Stomach (tissue), 9 donors: ENCODE measurements around the gene WDR1. TPM values are rescaled to one million over a fixed set of nuclear protein-coding genes. Genes with fewer than 3 reads are reported as not detected.

ENCODE experiments used
- DNase-seq, 2 donors: peaks; one replicate each; pipeline versions ENCODE4 v3.0.0 to v3.0.0-alpha.2; 2013 to 2019
- H3K27ac ChIP-seq, 5 donors: fragments of 200-600 bp in 4 of 5; sonication (generic) in 4 of 5; one replicate each; pipeline ENCODE4 v1.5.1; 2013 to 2019; ENCODE audit warnings: mild to moderate bottlenecking in 1 of 5, moderate library complexity in 1 of 5
- H3K27me3 ChIP-seq, 3 donors: fragments of 200-600 bp; sonication (generic); one replicate each; pipeline ENCODE4 v1.5.1; 2017 to 2019; ENCODE audit warnings: mixed run types in 1 of 3
- H3K36me3 ChIP-seq, 4 donors: fragments of 200-600 bp; sonication (generic); 1 replicate in 3 of 4; 2 replicates in 1 of 4; pipeline ENCODE4 v1.5.1; 2016 to 2019
- H3K4me1 ChIP-seq, 4 donors: fragments of 200-600 bp; sonication (generic); one replicate each; pipeline ENCODE4 v1.5.1; 2016 to 2019
- H3K4me3 ChIP-seq, 4 donors: fragments of 200-600 bp; sonication (generic) in 3 of 4; one replicate each; pipeline ENCODE4 v1.5.1; 2016 to 2019; ENCODE audit warnings: mild to moderate bottlenecking in 1 of 4
- H3K9me3 ChIP-seq, 4 donors: fragments of 200-600 bp; sonication (generic); one replicate each; pipeline ENCODE4 v1.5.1; 2016 to 2019
- EP300 ChIP-seq: sonication (generic); formaldehyde crosslinking; IDR thresholded peaks from one replicate; pipeline ENCODE4 v1.6.1; 2017; ENCODE audit warnings: antibody characterized with exemption
- POLR2A ChIP-seq, 4 donors: fragments of 450-650 bp; IDR thresholded peaks; one replicate each; pipeline ENCODE4 v1.6.1; 2016; ENCODE audit warnings: antibody characterized with exemption in 4 of 4, control low read depth in 2 of 4, mild to moderate bottlenecking in 1 of 4, moderate library complexity in 1 of 4
- POLR2AphosphoS5 ChIP-seq, 3 donors: sonication (generic); formaldehyde crosslinking; IDR thresholded peaks; one replicate each; pipeline ENCODE4 v1.6.1; 2016; ENCODE audit warnings: antibody characterized with exemption in 3 of 3
- WGBS, 5 donors: extraction: QIAGEN DNeasy Blood & Tissue Kit in 3 of 5; methylation state at CpG; one replicate each; pipeline versions ENCODE4 v1.1.5 to v1.1.7; 2013 to 2018; 5-methylcytosine and 5-hydroxymethylcytosine counted together
- intact Hi-C: fragments of 100-400 bp; cut with DNase I; formaldehyde crosslinking; loops from one replicate; pipeline ENCODE4 v1.15.1; 2023; ENCODE audit warnings: low total_unique reads
- polyA plus RNA-seq, 3 donors: library from polyadenylated mRNA; stranded (reverse); fragments of 200-250 nt; gene quantifications; one replicate each; pipeline ENCODE4 v1.2.3, GENCODE V29; 2013
- total RNA-seq, 5 donors: library from RNA; depleted of rRNA; stranded (reverse); fragments of >200 nt; gene quantifications; one replicate each; pipeline versions ENCODE4 v1.1.0 to v1.2.3, GENCODE V29; 2014 to 2016
- TF ChIP-seq, protein P1 (sequence below), 7 experiments: fragments of 450-650 bp in 4 of 7; fragments of 200-600 bp in 3 of 7; sonication (generic) in 3 of 7; IDR thresholded peaks; one replicate each; pipeline ENCODE4 v1.5.1; 2016 to 2019; ENCODE audit warnings: antibody characterized with exemption in 7 of 7, control low read depth in 2 of 7, mild to moderate bottlenecking in 1 of 7
- donor health status: healthy with polysubstance abuse.
- donor health status: Bipolar disorder and iron deficiency.
- donor health status: healthy.

WDR1 gene
- total and polyA plus RNA-seq, 8 donors: 52.4 to 167 (median 110) TPM

DNA sequence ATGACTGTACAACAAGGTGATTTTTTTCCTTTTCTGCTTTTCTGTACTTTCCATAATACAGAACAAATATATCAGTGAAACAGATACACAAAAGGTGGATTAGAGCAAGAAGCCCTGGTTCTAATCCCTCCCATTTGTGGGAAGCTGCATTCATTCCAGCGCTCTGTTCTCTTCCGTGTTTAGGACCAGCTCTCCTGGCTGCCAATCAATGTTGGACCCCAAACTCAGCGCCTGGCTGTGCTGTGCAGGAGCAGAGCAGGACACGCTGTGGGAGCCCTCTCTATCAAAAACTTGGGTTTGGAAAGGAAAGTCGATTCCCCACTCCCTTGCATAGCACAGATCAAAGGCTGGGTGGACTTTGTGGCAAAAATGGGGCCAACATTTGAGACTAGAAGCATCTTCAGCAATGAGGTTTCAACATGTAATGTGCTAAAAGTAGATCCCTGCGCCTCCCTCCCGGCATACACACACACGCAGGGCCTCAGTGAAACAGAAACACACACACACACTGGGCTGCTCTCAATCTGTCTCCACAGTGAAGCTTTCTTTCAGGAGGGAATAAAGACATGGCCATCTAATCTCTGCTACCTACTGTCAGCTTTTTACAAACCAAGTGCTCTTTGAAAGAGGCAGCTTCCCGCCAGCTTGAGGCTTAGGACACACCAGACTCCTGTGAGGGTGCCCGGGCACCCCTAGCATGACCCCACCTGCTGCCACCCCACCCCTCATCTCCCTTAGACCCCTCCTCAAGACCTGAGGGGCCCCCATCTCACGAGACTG lies 12.2 kb downstream of the WDR1 start:
- 63 to 79% (median 70%) methylated on average over 11 of the region's 11 CpGs for WGBS, 5 donors
- Histone ChIP-seq H3K36me3 (peaks cover 22 to 71% (median 46%) of the 10 kb centered on the region in 4 donors), H3K9me3 (no peaks in the 10 kb centered on the region), H3K27ac (peak overlapping the region in 4 of 5 donors; percentile 9 to 86 (median 48)), H3K27me3 (no peaks in the 10 kb centered on the region), H3K4me3 (peak overlapping the region in 1 of 4 donors; percentile 4), H3K4me1 (peaks cover 52 to 100% (median 84%) of the 10 kb centered on the region in 4 donors)
- DNase-seq: no peak
- intact Hi-C loops: no loop called here
- TF ChIP-seq POLR2AphosphoS5 (IDR thresholded peaks at IDR 0.05): no peak
- TF ChIP-seq, protein P1, sequence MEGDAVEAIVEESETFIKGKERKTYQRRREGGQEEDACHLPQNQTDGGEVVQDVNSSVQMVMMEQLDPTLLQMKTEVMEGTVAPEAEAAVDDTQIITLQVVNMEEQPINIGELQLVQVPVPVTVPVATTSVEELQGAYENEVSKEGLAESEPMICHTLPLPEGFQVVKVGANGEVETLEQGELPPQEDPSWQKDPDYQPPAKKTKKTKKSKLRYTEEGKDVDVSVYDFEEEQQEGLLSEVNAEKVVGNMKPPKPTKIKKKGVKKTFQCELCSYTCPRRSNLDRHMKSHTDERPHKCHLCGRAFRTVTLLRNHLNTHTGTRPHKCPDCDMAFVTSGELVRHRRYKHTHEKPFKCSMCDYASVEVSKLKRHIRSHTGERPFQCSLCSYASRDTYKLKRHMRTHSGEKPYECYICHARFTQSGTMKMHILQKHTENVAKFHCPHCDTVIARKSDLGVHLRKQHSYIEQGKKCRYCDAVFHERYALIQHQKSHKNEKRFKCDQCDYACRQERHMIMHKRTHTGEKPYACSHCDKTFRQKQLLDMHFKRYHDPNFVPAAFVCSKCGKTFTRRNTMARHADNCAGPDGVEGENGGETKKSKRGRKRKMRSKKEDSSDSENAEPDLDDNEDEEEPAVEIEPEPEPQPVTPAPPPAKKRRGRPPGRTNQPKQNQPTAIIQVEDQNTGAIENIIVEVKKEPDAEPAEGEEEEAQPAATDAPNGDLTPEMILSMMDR (IDR thresholded peaks at IDR 0.05): no peak

GRCh38 chr4:10102474-10103332 lies 13.9 kb downstream of the WDR1 start:
- TF ChIP-seq POLR2A (IDR thresholded peaks at IDR 0.05) (no peak), EP300 (no peak), POLR2AphosphoS5 (IDR thresholded peaks at IDR 0.05) (no peak)
- TF ChIP-seq, protein P1 (IDR thresholded peaks at IDR 0.05): no peak
- peaks cover 35 to 99% (median 77%) of the 10 kb centered on the region in 4 donors for H3K4me1 ChIP-seq
- H3K9me3 ChIP-seq: no peaks in the 10 kb centered on the region
- 70 to 81% (median 77%) methylated on average over 13 of the region's 13 CpGs for WGBS, 5 donors
- intact Hi-C loops: no loop called here
- no peaks in the 10 kb centered on the region for H3K27me3 ChIP-seq
- DNase-seq: no peak
- peaks cover 32 to 71% (median 57%) of the 10 kb centered on the region in 4 donors for H3K36me3 ChIP-seq
- H3K4me3 ChIP-seq: no peak overlapping the region
- H3K27ac ChIP-seq: peak overlapping the region in 4 of 5 donors; percentile 17 to 86 (median 60)

DNA sequence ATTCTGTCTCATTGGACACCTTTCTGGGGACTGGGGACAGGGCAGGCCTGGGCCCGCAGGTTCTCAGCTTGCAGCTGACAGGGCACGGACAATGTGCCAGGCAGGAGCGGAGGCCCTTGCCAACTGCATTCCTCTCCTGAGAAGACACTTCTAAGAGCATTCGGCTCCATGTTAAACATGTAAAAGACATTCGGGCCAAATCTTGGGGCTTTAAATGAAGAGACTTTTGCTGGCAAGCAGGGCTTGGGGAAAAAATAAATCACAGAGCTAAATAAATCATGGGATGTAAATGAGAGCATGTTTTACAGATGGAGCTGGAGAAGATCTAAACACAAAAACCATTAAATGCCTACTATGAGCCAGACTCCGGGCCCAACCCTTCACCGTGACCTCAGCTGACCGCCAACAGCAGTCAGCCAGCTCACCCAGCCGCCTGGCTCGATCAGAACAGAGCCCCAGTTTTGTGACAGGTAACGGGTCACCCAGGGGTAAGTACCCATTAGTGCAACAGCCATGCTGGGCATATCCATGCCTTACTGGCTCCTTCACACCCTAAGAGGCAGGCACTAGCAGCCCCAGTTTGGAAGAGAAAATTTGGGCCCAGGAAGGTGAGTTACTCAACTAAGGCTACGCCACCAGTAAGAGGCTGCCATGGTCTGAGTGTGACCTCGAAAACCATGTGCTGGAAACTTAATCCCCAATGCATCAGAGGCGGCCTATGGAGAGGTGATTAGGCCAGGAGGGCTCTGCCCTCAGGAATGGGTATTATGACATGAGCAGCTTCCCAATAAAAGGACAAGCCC lies 14.7 kb downstream of the WDR1 start:
- Histone ChIP-seq H3K27me3 (no peaks in the 10 kb centered on the region), H3K4me3 (no peak overlapping the region), H3K4me1 (peaks cover 33 to 99% (median 73%) of the 10 kb centered on the region in 4 donors), H3K27ac (peak overlapping the region in 3 of 5 donors; percentile 43 to 86 (median 77)), H3K36me3 (peaks cover 37 to 71% (median 63%) of the 10 kb centered on the region in 4 donors), H3K9me3 (no peaks in the 10 kb centered on the region)
- no peak for DNase-seq
- intact Hi-C loops: no loop called here
- TF ChIP-seq POLR2AphosphoS5 (IDR thresholded peaks at IDR 0.05) (peak in 2 of 3 donors; percentile 25 to 26), POLR2A (IDR thresholded peaks at IDR 0.05) (no peak)
- 66 to 83% (median 73%) methylated on average over 13 to 14 of the region's 14 CpGs for WGBS, 5 donors

DNA sequence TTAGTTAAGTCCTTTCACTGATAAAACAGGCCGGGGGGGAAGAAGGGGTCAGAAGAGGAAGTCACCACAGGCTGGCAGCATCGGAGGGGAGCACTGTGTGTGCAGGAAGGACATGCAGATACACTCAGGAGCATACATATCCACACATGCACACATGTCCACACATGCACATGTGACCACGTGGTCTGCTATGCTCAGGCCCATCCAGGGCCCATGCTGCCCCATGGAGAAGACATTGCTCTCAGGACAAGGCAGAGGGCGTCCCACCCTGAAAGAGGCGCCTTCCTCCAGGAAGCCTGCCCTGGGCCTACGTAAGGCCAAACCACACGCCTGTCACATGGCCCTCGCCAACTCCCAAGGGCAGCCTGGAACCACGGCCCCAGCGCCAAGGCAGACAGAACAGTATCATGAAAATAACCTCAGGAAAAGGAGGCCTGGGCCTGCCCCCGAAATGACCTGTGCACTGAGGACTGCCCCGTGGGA lies 15.8 kb downstream of the WDR1 start:
- peaks cover 32 to 99% (median 73%) of the 10 kb centered on the region in 4 donors for H3K4me1 ChIP-seq
- H3K27ac ChIP-seq: peak overlapping the region in 3 of 5 donors; percentile 2 to 86 (median 77)
- H3K4me3 ChIP-seq: no peak overlapping the region
- no peak for DNase-seq
- no peaks in the 10 kb centered on the region for H3K9me3 ChIP-seq
- 54 to 79% (median 69%) methylated on average over 7 to 12 of the region's 12 CpGs for WGBS, 5 donors
- TF ChIP-seq POLR2AphosphoS5 (IDR thresholded peaks at IDR 0.05) (no peak), POLR2A (IDR thresholded peaks at IDR 0.05) (no peak)
- H3K36me3 ChIP-seq: peaks cover 42 to 81% (median 74%) of the 10 kb centered on the region in 4 donors
- H3K27me3 ChIP-seq: no peaks in the 10 kb centered on the region
- intact Hi-C loops: no loop called here
